DMS53 treated with DMSO at 0.1 percent for 48 hours (cell line): Measurements from ENCODE around the gene FHDC1.

Source experiments
- DNase-seq: peaks from one replicate; lab custom pipeline; 2025; ENCODE audit not compliant: unreplicated experiment; lab: John Stamatoyannopoulos, UW

Gene FHDC1

GRCh38 chr4:152979731-152980330, 43.7 kb downstream of the FHDC1 start:
- no peak for DNase-seq

GRCh38 chr4:152981278-152981677, 45.2 kb downstream of the FHDC1 start:
- DNase-seq = no peak

- no peak for DNase-seq
Observed at GRCh38 chr4:152981842-152982241, 45.7 kb downstream of the FHDC1 start.

GRCh38 chr4:152983221-152983620, 47.1 kb downstream of the FHDC1 start:
- DNase-seq = no peak

- DNase-seq = no peak
Observed at GRCh38 chr4:152983774-152984411, 47.8 kb downstream of the FHDC1 start.

GRCh38 chr4:152988721-152989553, 52.8 kb downstream of the FHDC1 start:
- no peak for DNase-seq

GRCh38 chr4:152989554-152989970, 53.4 kb downstream of the FHDC1 start:
- no peak for DNase-seq

GRCh38 chr4:152990471-152991131, 54.5 kb downstream of the FHDC1 start:
- no peak for DNase-seq

- no peak for DNase-seq
Observed at GRCh38 chr4:152991398-152991797, 55.3 kb downstream of the FHDC1 start.

- peak; percentile 91 for DNase-seq
Observed at GRCh38 chr4:152992027-152992426, 55.9 kb downstream of the FHDC1 start.

GRCh38 chr4:152992466-152992865, 56.3 kb downstream of the FHDC1 start:
- no peak for DNase-seq

- DNase-seq = no peak
Observed at GRCh38 chr4:152994038-152994437, 57.9 kb downstream of the FHDC1 start.

- DNase-seq = peak; percentile 59
Observed at GRCh38 chr4:152996111-152996571, 60.0 kb downstream of the FHDC1 start.

- DNase-seq = no peak
Observed at GRCh38 chr4:152996672-152997071, 60.5 kb downstream of the FHDC1 start.

GRCh38 chr4:152997288-152997687, 61.2 kb downstream of the FHDC1 start:
- no peak for DNase-seq

GRCh38 chr4:152997771-152998487, 61.8 kb downstream of the FHDC1 start:
- peak; percentile 72 for DNase-seq

GRCh38 chr4:152998861-152999260, 62.7 kb downstream of the FHDC1 start:
- no peak for DNase-seq

- DNase-seq = no peak
Observed at GRCh38 chr4:152999346-153000075, 63.4 kb downstream of the FHDC1 start.

- DNase-seq = no peak
Observed at GRCh38 chr4:153000076-153000420, 63.9 kb downstream of the FHDC1 start.

- no peak for DNase-seq
Observed at GRCh38 chr4:153001626-153002025, 65.5 kb downstream of the FHDC1 start.
